ENCODE data around the gene CYB5D1.

CYB5D1 gene

DNA sequence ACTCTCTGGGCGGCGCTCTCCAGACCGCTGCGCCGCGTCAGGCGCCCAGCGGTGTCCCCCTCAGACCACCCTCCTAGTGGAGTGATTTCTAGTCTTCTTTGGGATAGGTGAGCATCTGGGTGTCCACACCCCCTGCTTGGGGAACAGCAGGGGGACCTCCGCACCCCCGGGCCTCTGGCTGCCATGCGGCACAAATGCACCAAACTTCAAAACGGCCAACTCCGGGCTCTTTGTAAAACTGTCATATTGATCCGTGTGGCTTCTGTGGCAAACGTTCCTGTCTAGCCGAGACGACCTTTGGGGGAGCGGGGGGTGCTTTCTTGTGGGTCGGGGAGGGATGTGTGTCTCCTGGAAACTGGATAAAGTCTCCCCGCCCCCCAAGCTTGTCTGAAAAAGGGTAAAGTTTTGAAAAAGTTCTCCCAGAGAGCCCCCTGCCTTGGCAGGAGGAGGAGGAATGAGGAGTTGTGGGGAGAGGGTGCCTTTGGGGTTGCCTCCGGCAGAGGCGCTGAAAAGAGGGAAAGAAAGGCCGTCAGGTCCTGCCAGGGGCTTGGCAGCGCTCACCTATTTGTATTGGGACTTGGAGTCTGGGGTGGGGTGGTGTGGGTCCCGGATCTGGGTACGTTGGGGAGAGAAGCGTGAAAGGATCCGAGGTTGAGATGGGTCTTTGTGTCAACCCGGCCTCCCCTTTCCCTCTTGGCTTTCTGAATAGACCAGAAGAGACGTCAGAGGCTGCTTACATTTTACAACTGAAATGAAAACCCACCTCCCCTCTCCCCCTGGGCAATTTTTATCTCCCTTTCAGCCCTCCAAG is 28.6 kb downstream of the CYB5D1 start:
- no peak for DNase-seq (ENCODE audit: low read depth)

DNA sequence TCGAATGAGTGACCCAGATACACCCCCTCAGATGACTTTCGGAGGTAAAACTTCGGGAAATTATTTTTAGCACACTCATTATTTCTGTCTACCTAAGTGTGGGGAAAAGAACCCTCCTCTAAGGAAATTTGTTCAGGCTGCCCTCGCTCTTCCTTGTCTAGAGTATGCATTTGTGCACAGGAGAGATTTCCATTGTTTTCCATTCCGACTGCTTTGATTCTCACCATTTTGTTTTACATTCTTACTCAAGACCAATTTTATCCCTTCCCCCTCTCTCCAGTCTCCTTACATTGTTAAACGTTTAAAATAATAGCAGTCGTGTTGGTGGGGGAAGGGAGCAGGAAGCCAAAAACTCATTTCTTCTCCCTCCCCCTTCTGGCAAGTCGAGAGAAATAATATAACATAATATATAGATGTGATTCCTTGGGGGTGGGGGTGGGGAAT is 29.3 kb downstream of the CYB5D1 start:
- DNase-seq (ENCODE audit: low read depth): no peak

DNA sequence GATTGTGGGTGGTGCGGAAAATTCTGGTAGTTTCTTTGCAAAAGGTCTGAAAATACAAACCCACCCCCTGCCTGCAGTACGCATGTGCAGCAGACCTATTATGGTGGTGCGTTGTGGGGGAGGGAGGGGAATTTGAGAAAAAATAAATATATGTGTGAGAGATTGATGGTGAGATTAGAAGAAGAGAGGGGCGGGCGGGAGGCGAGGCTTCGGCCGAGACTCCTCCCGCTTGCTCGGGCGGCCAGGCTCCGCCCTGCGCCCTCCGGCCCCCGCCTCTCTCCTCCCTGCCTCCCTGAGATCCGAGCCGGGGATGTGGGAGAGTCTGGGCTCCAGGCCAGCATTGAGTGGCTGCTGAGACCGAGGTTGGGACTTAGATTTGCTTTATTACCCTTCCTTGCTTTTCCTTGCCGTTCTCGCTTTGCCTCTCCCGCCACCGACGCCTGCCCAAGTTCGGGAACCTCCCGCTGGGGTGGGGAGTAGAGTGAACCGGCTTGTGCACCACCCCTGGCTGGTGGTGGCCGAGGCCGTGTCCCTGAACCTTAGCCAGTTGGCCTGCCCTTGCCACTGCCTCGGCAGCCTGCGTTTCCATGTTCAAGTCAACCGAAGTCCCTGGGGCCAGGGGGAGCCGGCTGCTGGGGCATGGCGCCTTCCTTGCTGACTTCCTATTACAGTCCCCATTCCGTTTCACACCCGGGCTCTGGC is 29.8 kb downstream of the CYB5D1 start:
- peak; percentile 92 for DNase-seq (ENCODE audit: low read depth)

DNA sequence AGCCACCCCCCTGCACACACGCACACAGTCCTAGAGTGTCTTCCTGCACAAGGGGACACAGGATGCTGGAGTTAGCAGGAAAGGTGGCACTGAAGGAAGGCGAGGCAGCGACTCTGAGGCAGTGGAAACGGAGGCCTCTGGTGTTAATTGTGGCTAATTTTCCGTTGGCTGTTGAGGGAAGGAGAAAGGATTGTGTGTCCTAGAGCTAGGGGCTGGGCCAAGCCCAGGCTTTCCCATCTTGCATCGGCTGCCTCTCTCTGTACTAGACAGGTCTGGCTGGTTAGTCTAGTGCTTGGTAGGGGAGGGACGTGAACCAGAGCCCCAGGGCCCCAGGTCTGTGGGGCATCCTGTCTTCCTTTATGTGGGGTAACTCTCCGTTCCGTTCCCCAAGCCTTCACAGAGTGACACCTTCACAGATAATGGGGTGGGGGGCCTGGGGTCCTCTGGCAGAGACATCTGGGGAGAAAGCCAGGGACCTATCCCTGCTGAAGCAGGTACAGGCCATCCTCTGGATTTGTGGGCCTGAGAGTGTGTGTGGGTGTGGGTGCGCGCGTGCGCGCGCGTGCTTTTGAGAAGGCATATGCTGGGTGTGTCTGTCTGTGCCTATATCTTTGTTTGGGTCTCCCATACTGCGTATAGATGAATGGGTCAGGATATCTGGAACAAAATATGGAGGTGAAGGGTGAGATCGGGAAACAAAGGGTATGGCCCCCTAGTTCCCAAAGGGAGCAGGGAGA is 30.5 kb downstream of the CYB5D1 start, which contains the start of gene CHD3:
Gene CHD3, plus strand, starts transcription at position 606 of the 737 bp plus-strand sequence. CDS start 212 bp downstream, outside the sequence.
- no peak for DNase-seq (ENCODE audit: low read depth)

DNA sequence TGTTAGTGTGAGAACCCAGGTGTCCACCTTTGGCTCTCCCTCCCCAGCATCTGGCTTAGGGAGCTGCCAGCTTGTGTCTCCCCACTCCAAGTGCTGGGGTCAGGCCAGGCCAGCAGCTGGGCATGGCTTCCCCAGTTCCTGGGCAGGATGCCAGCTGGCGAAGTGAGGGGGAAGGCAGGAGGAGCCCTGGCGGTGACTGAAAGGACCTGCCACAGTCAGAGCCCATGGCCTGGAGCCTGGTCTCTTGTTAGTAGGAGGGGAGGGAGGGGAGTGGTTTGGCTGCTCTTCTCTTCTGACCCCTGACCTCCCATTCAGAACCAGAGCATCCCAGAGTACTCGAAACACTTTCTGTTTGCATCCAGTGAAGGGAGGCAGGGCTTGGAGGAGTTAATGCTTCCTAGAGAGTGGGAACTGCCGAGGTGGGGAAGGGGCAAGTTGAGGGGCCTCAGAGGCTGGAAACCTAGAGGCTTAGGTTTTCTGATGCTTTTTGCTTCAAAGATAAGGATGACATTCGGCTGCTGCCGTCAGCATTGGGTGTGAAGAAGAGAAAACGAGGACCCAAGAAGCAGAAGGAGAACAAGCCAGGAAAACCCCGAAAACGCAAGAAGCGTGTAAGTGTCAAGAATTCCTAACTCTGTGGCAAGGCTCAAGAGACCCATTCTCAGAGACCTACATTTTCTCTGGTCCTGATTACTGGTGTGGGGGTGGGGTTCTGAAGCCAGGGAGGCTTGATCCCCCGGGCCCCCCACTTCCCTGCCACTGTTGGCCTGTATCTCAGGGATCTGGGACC is 31.6 kb downstream of the CYB5D1 start:
- peak; percentile 51 for DNase-seq (ENCODE audit: low read depth)

DNA sequence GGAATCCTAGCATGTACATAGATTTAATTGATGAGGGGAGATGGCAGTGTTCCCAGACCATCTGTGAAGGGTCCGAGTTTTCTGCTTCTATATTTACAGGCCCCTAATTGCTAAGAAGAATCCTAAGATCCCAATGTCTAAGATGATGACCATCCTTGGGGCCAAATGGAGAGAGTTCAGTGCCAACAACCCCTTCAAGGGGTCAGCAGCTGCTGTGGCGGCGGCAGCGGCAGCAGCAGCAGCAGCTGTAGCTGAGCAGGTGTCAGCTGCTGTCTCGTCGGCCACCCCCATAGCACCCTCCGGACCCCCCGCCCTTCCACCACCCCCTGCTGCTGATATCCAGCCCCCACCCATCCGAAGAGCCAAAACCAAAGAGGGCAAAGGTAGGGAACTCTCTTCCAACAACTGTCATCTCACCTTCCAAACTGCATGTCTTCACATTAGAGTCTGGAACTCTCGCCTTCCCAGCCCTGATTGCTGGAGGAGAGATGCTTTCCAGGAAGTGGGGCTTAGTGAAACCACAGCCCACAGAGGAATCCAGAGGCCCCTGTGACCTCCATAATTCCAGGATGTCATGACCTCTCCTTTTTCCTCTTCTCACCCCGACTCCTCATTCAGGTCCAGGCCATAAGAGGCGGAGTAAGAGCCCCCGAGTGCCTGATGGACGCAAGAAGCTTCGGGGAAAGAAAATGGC is 35.5 kb downstream of the CYB5D1 start:
- DNase-seq (ENCODE audit: low read depth): no peak

DNA sequence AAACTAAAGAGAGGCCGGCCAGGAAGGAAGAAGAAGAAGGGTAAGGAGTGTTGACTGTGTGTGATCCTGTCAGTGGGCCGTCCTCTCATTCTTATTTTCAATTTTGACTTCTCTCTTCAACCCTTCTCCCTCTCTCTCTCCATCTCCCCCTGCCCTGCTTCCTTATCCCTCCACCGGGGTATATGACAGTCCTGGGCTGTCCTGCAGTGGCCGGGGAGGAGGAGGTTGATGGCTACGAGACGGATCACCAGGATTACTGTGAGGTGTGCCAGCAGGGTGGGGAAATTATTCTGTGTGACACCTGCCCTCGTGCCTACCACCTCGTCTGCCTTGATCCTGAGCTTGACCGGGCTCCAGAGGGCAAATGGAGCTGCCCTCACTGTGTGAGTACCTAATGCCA is 36.4 kb downstream of the CYB5D1 start:
- no peak for DNase-seq (ENCODE audit: low read depth)

DNA sequence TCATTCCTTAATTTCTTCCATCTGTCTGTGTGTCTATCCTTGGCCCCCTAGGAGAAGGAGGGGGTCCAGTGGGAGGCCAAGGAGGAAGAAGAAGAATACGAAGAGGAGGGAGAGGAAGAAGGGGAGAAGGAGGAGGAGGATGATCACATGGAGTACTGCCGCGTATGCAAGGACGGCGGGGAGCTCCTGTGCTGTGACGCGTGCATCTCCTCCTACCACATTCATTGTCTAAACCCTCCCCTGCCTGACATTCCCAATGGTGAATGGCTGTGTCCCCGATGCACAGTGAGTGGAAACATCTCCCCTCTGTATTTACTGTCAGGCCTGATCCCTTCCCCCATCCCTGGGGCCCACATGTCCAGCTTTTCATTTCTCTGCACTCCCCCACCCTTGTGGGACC is 37.1 kb downstream of the CYB5D1 start:
- no peak for DNase-seq (ENCODE audit: low read depth)

DNA sequence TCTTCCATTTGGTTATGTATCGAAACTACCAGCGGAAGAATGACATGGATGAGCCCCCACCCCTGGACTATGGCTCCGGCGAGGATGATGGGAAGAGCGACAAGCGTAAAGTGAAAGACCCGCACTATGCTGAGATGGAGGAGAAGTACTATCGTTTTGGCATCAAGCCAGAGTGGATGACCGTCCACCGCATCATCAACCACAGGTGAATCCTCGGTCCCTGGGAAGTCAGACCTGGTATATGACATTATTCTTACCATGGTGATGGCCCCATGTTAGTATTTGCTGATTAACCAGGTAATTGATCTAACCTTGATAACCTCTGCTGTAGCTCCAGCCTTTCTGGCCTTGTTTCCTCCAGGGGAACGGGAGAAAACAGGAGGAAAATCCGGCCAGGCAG is 39.3 kb downstream of the CYB5D1 start:
- no peak for DNase-seq (ENCODE audit: low read depth)

DNA sequence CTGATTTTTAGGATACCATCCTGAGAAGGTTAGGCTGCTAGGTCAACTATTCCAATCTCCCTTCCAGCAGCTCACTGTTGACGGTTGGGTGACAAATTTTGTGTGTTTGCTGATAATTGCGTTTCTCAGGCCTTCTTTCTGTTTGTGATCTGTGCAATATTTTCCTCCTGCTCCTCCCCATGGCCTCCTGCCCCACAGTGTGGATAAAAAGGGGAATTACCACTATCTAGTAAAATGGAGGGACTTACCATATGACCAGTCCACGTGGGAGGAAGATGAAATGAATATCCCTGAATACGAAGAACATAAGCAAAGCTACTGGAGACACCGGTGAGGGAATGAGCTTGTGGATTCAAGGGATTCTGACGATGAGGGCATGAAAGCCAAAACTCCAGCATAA is 40.0 kb downstream of the CYB5D1 start:
- DNase-seq (ENCODE audit: low read depth): no peak

DNA sequence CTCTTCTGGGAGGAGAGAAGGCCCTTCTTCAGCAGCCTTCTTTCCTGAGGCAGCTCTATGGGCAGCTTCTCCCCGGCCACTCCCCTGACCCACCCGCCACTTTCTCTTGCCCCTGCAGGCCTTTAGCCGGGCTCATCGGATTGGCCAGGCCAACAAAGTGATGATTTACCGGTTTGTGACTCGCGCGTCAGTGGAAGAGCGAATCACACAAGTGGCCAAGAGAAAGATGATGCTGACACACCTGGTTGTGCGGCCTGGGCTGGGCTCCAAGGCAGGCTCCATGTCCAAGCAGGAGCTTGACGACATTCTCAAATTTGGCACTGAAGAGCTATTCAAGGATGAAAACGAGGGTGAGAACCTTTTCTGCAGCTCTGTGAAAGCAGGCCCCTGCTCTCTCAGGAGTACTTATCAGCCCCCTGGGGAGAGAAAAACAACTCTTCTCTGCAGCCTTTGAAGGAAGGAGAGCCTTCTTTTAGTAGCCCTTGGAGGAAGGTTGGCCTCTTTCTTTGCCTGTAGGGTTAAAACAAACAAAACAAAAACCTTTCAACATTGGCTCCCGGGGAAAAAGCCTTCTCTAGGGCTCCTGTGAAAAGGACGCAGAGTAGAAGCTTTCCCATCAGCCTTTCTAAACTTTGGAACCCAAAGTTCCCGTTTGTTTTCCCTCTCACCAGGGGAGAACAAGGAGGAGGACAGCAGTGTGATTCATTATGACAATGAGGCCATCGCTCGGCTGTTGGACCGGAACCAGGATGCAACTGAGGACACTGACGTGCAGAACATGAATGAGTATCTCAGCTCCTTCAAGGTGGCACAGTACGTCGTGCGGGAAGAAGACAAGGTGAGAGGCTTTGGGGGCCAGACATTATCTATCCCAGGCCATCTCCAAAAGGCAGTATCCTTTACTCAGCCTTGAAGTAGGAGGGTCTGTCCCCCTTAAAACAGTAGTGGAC is 45.6 kb downstream of the CYB5D1 start:
- DNase-seq (ENCODE audit: low read depth): no peak

DNA sequence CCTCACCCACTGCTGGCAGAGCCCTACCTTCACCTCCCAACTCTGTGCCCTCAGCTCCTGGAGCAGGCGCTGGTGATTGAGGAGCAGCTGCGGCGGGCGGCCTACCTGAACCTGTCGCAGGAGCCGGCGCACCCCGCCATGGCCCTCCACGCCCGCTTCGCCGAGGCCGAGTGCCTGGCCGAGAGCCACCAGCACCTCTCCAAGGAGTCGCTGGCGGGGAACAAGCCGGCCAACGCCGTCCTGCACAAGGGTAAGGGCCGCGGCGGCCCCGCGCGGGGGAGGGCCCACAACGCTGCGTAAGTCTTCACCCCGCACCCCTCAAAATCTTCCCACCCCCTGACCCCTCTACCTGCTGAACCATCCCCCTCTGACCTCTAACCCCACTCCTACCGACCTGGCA is 51.3 kb downstream of the CYB5D1 start:
- DNase-seq (ENCODE audit: low read depth): no peak

DNA sequence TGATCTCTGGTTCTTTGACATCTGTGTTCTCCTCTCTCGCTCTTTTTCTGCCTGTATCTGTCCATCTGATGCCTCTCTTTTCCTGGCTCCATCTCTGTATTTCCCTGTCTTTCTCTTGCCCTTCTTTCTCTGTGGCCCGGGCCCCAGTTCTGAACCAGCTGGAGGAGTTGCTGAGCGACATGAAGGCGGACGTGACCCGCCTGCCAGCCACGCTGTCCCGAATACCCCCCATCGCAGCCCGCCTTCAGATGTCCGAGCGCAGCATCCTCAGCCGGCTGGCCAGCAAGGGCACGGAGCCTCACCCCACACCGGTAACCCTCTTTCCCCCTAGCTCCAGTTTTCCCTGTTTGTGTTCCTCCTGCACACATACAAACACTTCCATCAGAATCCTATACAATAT is 52.5 kb downstream of the CYB5D1 start:
- no peak for DNase-seq (ENCODE audit: low read depth)

DNA sequence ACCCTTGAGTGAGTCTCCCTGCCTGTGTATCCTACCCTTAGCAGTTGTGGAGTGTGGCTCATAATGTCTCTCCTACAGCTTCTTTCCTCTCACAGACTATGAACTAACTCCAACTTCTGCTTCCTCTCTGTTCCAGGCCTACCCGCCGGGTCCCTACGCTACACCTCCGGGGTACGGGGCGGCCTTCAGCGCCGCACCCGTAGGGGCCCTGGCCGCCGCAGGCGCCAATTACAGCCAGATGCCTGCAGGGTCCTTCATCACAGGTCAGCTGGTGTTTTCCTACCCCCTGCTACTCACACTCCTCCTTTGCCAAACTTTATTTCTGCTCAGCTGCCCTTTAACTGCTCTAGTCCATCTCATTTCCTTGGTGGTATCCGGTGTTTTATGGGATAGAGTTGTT is 52.9 kb downstream of the CYB5D1 start:
- DNase-seq (ENCODE audit: low read depth): no peak

DNA sequence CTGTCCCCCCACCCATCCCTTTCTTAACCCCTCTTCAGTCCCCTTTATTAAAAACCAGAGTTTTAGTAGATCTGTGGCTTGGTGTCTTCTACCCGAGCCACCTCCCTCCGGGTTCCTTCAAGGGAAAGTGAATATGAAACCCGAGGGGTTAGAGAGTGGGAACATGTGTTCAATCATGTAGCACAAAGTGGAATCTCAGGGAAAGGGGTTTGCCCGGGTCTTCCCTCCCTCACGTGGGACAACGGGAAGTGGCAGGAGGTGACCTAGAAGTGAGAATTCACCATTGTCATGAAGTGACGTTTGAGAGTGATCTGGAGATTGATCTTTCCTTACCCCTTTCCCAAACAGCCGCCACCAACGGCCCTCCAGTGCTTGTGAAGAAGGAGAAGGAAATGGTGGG is 53.3 kb downstream of the CYB5D1 start:
- DNase-seq (ENCODE audit: low read depth): no peak
